GM18505 (cell line): ENCODE data around the gene JARID2.

Experiments
- ATAC-seq: cut with Tn5 transposase; IDR thresholded peaks from one replicate; pipeline ENCODE4 v1.9.1; 2021; ENCODE audit not compliant: unreplicated experiment
- POLR2A ChIP-seq: IDR thresholded peaks from 4 replicates; pipeline ENCODE4 v1.6.1; 2011; ENCODE audit warnings: borderline replicate concordance; ENCODE audit not compliant: insufficient read depth, insufficient read length; ENCODE audit errors: extremely low read depth

The JARID2 gene

DNA sequence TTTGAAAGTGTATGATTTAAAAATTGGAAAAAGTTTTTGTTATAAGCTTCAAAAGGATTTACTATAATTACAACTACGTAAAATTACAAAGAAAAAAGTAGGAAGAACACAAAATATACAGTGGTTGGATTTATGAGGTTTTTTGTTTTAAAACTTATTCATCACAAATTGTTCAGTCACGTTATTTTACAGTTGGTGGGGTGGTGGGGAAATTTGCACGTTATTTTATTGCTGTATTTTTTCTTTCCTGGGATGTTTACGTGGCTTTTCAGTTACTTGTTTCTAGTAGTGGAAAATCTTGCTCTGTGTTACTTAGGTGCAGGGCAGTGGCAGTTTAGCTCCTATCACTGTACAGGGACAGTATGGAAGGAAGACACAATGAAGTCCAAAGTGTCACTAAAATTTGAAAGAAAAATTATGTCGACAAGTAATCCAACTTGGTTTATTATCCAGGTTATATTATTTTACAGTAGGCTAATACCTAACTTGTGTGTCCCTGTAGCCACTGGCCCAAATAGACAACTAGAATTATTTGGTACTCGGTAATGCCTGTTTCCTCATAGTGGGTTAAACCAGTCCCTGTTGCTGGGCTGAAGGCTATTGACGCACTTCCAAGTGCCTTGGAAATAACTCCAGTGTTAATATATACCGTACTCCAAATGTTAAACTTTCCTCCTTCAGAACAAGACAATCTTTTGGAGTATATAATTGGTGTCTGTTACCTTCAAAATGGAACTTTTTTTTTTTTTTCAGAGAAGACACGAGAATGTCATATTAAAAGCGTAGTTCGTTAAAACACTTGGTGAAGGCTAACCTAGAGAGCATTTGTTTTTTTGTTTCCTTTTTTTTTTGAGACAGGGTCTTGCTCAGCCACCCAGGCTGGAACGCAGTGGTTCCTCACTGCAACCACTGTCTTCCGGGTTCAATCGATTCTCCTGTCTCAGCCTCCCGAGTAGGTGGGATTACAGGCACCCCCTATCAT lies 4.6 kb downstream of the JARID2 start:
- no peak for TF ChIP-seq POLR2A
- ATAC-seq = no peak

GRCh38 chr6:15252195-15252594 lies 6.3 kb downstream of the JARID2 start:
- no peak for TF ChIP-seq POLR2A
- no peak for ATAC-seq

DNA sequence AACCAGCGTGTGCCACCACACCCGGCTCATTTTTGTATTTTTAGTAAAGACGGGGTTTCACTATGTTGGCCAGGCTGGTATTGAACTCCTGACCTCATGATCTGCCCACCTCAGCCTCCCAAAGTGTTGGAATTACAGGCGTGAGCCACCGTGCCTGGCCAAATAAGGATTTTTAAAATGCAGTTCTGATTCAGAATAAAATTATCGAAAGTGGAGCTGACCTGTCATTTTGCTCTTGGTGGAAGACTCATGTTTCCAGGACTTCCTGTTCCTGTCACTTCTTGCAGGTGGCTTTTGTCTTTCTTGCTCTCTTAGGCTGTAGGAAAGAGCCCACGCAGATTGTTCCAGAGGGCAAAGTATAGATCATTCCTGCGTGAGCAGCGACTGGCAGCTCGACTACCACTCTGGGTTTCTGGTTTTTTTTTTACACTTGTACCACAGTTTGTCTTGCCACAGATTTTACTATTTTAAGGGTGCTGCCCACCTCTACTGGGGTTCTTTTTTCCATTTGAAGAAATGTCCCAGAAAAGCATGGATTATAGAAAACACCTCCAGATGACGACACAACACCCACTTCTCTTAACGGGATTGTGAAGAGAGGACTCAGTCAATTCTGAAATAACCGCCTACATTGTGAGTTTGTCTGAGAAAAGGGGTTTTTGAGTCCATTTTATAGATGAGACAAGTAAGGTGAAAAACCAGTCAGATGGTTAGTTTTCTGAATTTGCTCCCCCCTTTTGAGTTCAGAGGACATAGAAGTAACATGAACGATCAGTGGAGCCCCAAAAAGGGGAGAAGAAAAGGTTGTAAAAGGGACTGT lies 7.5 kb downstream of the JARID2 start:
- TF ChIP-seq POLR2A = no peak
- no peak for ATAC-seq

- peak; percentile 34 for ATAC-seq
These were observed 8.5 kb downstream of the JARID2 start for GRCh38 chr6:15254070-15254975.

GRCh38 chr6:15255481-15255880 lies 9.6 kb downstream of the JARID2 start:
- peak; percentile 52 for ATAC-seq
- TF ChIP-seq POLR2A = no peak

More at GRCh38 chr6:15254070-15254975, 8.5 kb downstream of the JARID2 start:
- no peak for TF ChIP-seq POLR2A

GRCh38 chr6:15255909-15256395 lies 10.1 kb downstream of the JARID2 start:
- no peak for ATAC-seq
- no peak for TF ChIP-seq POLR2A

- TF ChIP-seq POLR2A = no peak
- no peak for ATAC-seq
These were observed 10.8 kb downstream of the JARID2 start for GRCh38 chr6:15256538-15257271.

GRCh38 chr6:15257357-15258132 lies 11.7 kb downstream of the JARID2 start:
- ATAC-seq = no peak
- TF ChIP-seq POLR2A = no peak

DNA sequence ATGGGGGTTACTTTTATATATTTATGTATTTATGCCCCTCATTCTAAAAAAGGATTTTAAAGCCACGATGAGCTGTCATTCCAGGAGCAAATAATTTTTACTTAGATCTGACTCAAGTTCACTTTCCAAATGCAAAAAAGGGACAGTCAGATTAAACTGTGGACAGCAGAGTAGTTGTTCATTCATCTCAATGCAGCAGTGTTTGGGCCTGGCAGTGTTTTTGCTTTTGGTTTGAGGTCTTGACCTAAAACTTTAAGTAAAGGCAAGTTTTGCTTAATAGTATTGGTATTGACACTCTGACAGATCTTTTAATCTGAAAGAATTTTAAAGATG lies 13.9 kb downstream of the JARID2 start:
- ATAC-seq = no peak
- TF ChIP-seq POLR2A = no peak

- TF ChIP-seq POLR2A = no peak
- ATAC-seq = no peak
These were observed 14.4 kb downstream of the JARID2 start for GRCh38 chr6:15260099-15260821.
